ENCODE measurements around the gene HDAC9.

Gene HDAC9

GRCh38 chr7:18526368-18526878, 30.9 kb downstream of the HDAC9 start:
- no peak for DNase-seq (ENCODE audit: low read depth in 2 of 2)

GRCh38 chr7:18529239-18529638, 33.7 kb downstream of the HDAC9 start:
- DNase-seq (ENCODE audit: low read depth in 2 of 2) = no peak

GRCh38 chr7:18530224-18531179, 35.0 kb downstream of the HDAC9 start:
- no peak for DNase-seq (ENCODE audit: low read depth in 2 of 2)

- DNase-seq (ENCODE audit: low read depth in 2 of 2) = no peak
Measured at GRCh38 chr7:18531539-18531938, 36.0 kb downstream of the HDAC9 start.

- no peak for DNase-seq (ENCODE audit: low read depth in 2 of 2)
Measured at GRCh38 chr7:18532813-18533212, 37.3 kb downstream of the HDAC9 start.

- no peak for DNase-seq (ENCODE audit: low read depth in 2 of 2)
Measured at GRCh38 chr7:18534481-18534880, 38.9 kb downstream of the HDAC9 start.

- DNase-seq (ENCODE audit: low read depth in 2 of 2) = no peak
Measured at GRCh38 chr7:18535810-18536415, 40.4 kb downstream of the HDAC9 start.

- DNase-seq (ENCODE audit: low read depth in 2 of 2) = no peak
Measured at GRCh38 chr7:18536486-18536885, 40.9 kb downstream of the HDAC9 start.

GRCh38 chr7:18538554-18539250, 43.2 kb downstream of the HDAC9 start:
- no peak for DNase-seq (ENCODE audit: low read depth in 2 of 2)

GRCh38 chr7:18540396-18540795, 44.8 kb downstream of the HDAC9 start:
- DNase-seq (ENCODE audit: low read depth in 2 of 2) = no peak

- no peak for DNase-seq (ENCODE audit: low read depth in 2 of 2)
Measured at GRCh38 chr7:18541181-18541870, 45.8 kb downstream of the HDAC9 start.

- no peak for DNase-seq (ENCODE audit: low read depth in 2 of 2)
Measured at GRCh38 chr7:18541871-18542212, 46.3 kb downstream of the HDAC9 start.

- no peak for DNase-seq (ENCODE audit: low read depth in 2 of 2)
Measured at GRCh38 chr7:18546576-18546975, 51.0 kb downstream of the HDAC9 start.

- DNase-seq (ENCODE audit: low read depth in 2 of 2) = no peak
Measured at GRCh38 chr7:18547509-18548187, 52.1 kb downstream of the HDAC9 start.

- no peak for DNase-seq (ENCODE audit: low read depth in 2 of 2)
Measured at GRCh38 chr7:18548534-18548933, 53.0 kb downstream of the HDAC9 start.

- no peak for DNase-seq (ENCODE audit: low read depth in 2 of 2)
Measured at GRCh38 chr7:18550574-18550973, 55.0 kb downstream of the HDAC9 start.

GRCh38 chr7:18552316-18552916, 56.9 kb downstream of the HDAC9 start:
- DNase-seq (ENCODE audit: low read depth in 2 of 2) = no peak

- no peak for DNase-seq (ENCODE audit: low read depth in 2 of 2)
Measured at GRCh38 chr7:18552943-18553604, 57.5 kb downstream of the HDAC9 start.

GRCh38 chr7:18553605-18554003, 58.1 kb downstream of the HDAC9 start:
- no peak for DNase-seq (ENCODE audit: low read depth in 2 of 2)

GRCh38 chr7:18555120-18555519, 59.6 kb downstream of the HDAC9 start:
- no peak for DNase-seq (ENCODE audit: low read depth in 2 of 2)

All from stimulated activated CD8-positive, alpha-beta memory T cell treated with anti-CD3 and anti-CD28 coated beads, Interleukin-7, amount 100 ng/mL, for 1 hour (primary cell).